Natural killer cell (primary cell): Measurements from ENCODE around the gene PRKG1. TPM values are rescaled to one million over a fixed set of nuclear protein-coding genes. Genes with fewer than 3 reads are reported as not detected.

Source experiments
- ATAC-seq, 3 donors: fragments of 150-1000 bp in 2 of 3; fragments of 200-7000 bp in 1 of 3; cut with Tn5 transposase; 1 replicate in 1 of 3; 2 replicates in 2 of 3; pipeline ENCODE4 v1.10.0; 2021; ENCODE audit warnings: mild to moderate bottlenecking in 2 of 3, moderate library complexity in 2 of 3
- DNase-seq, 2 donors: peaks; one replicate each; pipeline versions ENCODE4 v3.0.0 to v3.0.0-alpha.2; 2013 to 2021; ENCODE audit warnings: mixed read lengths in 1 of 2
- H3K27ac ChIP-seq: one replicate; pipeline ENCODE4 v1.5.1; 2013; ENCODE audit warnings: mild to moderate bottlenecking, low read length
- H3K27me3 ChIP-seq: one replicate; pipeline ENCODE4 v1.6.1; 2013; ENCODE audit warnings: low read length; ENCODE audit not compliant: control insufficient read depth, insufficient read depth
- H3K36me3 ChIP-seq: one replicate; pipeline ENCODE4 v1.6.1; 2013; ENCODE audit warnings: low read length; ENCODE audit not compliant: control insufficient read depth, insufficient read depth
- H3K4me1 ChIP-seq: one replicate; pipeline ENCODE4 v1.6.1; 2013; ENCODE audit warnings: low read length; ENCODE audit not compliant: control insufficient read depth, insufficient read depth
- H3K4me3 ChIP-seq: one replicate; pipeline ENCODE4 v1.5.1; 2013; ENCODE audit warnings: low read length
- H3K9me3 ChIP-seq: one replicate; pipeline ENCODE4 v1.6.1; 2013; ENCODE audit warnings: low read length; ENCODE audit not compliant: control insufficient read depth, insufficient read depth
- H3K27ac Mint-ChIP-seq, 2 donors: one replicate each; pipeline ENCODE4 v1.8.0; 2022; ENCODE audit warnings: mild to moderate bottlenecking in 2 of 2, mixed read lengths in 2 of 2, moderate library complexity in 1 of 2
- H3K27me3 Mint-ChIP-seq, 2 donors: one replicate each; pipeline ENCODE4 v1.8.0; 2022; ENCODE audit warnings: low read depth in 2 of 2, mixed read lengths in 2 of 2
- H3K36me3 Mint-ChIP-seq: one replicate; pipeline ENCODE4 v1.8.0; 2022; ENCODE audit warnings: mixed read lengths
- H3K4me1 Mint-ChIP-seq, 2 donors: one replicate each; pipeline ENCODE4 v1.8.0; 2022; ENCODE audit warnings: mixed read lengths in 2 of 2
- H3K4me3 Mint-ChIP-seq: one replicate; pipeline ENCODE4 v1.8.0; 2022; ENCODE audit warnings: mild to moderate bottlenecking, moderate library complexity, mixed read lengths
- H3K9me3 Mint-ChIP-seq, 2 donors: one replicate each; pipeline ENCODE4 v1.8.0; 2022; ENCODE audit warnings: mixed read lengths in 2 of 2
- CTCF ChIP-seq: fragments of 200-600 bp; IDR thresholded peaks from one replicate; pipeline ENCODE4 v1.8.0; 2022; ENCODE audit warnings: antibody characterized with exemption
- WGBS: methylation state at CpG from one replicate; pipeline ENCODE4 v1.1.7; 2013; ENCODE audit warnings: missing lambda C conversion rate; ENCODE audit not compliant: insufficient coverage; 5-methylcytosine and 5-hydroxymethylcytosine counted together
- intact Hi-C: fragments of 100-400 bp; cut with micrococcal nuclease; formaldehyde crosslinking; loops from one replicate; pipeline ENCODE4 v1.14.2; 2022
- total RNA-seq, 4 donors: library from RNA; stranded (reverse); fragments of 120-200 nt in 1 of 4; gene quantifications; one replicate each; pipeline versions ENCODE4 v1.2.3 to v1.2.4, GENCODE V29; 2013 to 2022

PRKG1 gene
- total RNA-seq, 3 donors from 2014 or later (not counting 1 experiment from before 2014, with no cell fraction given) = 0.23 to 0.41 (median 0.35) TPM

DNA sequence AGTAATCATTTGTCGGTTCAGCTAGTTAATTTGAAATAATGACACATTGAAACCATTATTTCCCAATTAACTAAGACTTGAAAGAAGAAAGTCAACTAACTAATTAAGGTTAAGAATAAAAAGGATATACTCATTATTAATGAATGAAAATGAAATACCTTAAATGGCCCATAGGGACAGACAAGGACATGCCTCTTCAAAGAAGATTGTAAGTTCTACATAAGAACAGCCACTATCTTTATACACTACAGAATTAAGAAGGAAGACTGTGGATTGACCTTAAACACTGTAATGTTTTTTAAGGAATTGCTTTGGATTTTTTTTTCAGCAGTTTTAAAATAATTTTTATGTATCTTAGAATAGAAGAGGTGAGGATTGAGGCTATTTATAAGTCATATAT lies 564.5 kb downstream of the PRKG1 start:
- no peak overlapping the region for H3K4me3 Mint-ChIP-seq
- ATAC-seq = no peak
- no CpG with 5 or more reads among the region's 1 CpG for WGBS
- intact Hi-C loops = no loop called here
- H3K27ac Mint-ChIP-seq = no peak overlapping the region
- no peaks in the 10 kb centered on the region for H3K27me3 Mint-ChIP-seq
- TF ChIP-seq CTCF = no peak
- no peaks in the 10 kb centered on the region for H3K36me3 Mint-ChIP-seq
- no peaks in the 10 kb centered on the region for H3K9me3 ChIP-seq
- no peak overlapping the region for H3K27ac ChIP-seq
- no peak for DNase-seq
- peaks cover 0 to 3% of the 10 kb centered on the region in 2 donors for H3K9me3 Mint-ChIP-seq
- no peaks in the 10 kb centered on the region for H3K27me3 ChIP-seq
- no peaks in the 10 kb centered on the region for H3K4me1 ChIP-seq
- no peak overlapping the region for H3K4me3 ChIP-seq
- no peaks in the 10 kb centered on the region for H3K36me3 ChIP-seq
- no peaks in the 10 kb centered on the region for H3K4me1 Mint-ChIP-seq

DNA sequence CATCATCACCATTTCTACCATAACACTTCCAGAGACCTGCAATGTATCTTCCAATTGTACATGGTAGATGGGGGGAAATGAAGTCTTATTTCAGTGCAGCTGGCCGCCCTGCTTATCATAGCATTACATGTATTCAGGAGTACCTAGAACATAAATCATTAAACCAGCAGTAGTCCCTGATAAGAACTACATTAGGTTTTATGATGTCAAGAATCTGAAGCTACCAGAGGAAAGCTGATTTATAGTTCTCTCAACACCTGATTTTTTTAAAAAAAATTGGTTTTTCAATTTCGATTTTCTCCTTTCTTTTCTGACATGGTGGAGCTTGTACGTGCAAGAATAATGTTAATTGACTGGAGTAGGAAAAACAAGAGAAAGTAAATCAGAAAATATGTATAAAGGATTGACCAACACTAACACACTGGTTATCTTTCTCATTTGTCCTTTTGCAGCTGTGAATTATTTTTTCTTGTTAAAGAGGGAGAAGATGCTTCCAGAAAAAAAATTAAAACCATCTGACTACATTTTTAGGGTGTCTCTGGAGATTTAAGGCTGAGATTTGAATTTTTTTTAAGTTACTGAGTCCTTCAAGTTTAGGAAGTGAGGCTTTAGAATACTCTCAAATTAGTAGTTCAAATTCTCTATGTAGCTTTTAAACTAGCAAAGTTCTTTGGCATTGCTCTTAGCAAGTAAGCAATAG lies 566.0 kb downstream of the PRKG1 start:
- H3K9me3 Mint-ChIP-seq = peaks cover 0 to 3% of the 10 kb centered on the region in 2 donors
- Histone ChIP-seq H3K27me3 (no peaks in the 10 kb centered on the region), H3K9me3 (no peaks in the 10 kb centered on the region), H3K4me3 (no peak overlapping the region), H3K36me3 (no peaks in the 10 kb centered on the region), H3K4me1 (no peaks in the 10 kb centered on the region), H3K27ac (no peak overlapping the region)
- ATAC-seq (no peak), DNase-seq (no peak)
- no peaks in the 10 kb centered on the region for H3K27me3 Mint-ChIP-seq
- intact Hi-C loops = no loop called here
- TF ChIP-seq CTCF = no peak
- WGBS = no CpG with 5 or more reads among the region's 3 CpGs
- H3K36me3 Mint-ChIP-seq = no peaks in the 10 kb centered on the region
- no peak overlapping the region for H3K27ac Mint-ChIP-seq
- no peaks in the 10 kb centered on the region for H3K4me1 Mint-ChIP-seq
- no peak overlapping the region for H3K4me3 Mint-ChIP-seq

DNA sequence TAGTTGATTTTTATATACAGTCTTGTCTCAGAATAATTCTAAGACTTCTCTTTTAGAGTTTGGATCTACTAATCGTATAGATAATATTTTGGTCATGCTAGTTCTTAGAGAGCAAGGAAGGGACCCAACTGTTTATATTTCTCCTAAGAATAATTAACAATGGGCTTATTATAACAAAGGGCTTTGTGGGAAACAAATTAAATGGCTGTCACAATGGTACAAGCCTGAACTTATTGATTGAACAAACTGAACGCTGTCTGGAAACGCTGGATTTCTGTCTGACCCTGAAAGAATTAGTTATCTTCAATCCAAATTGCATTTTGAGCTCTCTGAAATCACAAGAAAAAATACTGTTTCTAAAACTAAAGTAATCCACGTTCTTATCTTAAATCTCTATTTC lies 568.3 kb downstream of the PRKG1 start:
- H3K4me1 ChIP-seq = no peaks in the 10 kb centered on the region
- H3K4me1 Mint-ChIP-seq = no peaks in the 10 kb centered on the region
- no peaks in the 10 kb centered on the region for H3K36me3 ChIP-seq
- H3K27me3 ChIP-seq = no peaks in the 10 kb centered on the region
- H3K36me3 Mint-ChIP-seq = no peaks in the 10 kb centered on the region
- H3K9me3 Mint-ChIP-seq = peaks cover 0 to 2% of the 10 kb centered on the region in 2 donors
- H3K4me3 Mint-ChIP-seq = no peak overlapping the region
- intact Hi-C loops = no loop called here
- H3K4me3 ChIP-seq = no peak overlapping the region
- DNase-seq (no peak), ATAC-seq (no peak)
- no peaks in the 10 kb centered on the region for H3K9me3 ChIP-seq
- TF ChIP-seq CTCF = no peak
- no peak overlapping the region for H3K27ac Mint-ChIP-seq
- 60% methylated on average over 2 of the region's 4 CpGs for WGBS
- H3K27ac ChIP-seq = no peak overlapping the region
- H3K27me3 Mint-ChIP-seq = no peaks in the 10 kb centered on the region

DNA sequence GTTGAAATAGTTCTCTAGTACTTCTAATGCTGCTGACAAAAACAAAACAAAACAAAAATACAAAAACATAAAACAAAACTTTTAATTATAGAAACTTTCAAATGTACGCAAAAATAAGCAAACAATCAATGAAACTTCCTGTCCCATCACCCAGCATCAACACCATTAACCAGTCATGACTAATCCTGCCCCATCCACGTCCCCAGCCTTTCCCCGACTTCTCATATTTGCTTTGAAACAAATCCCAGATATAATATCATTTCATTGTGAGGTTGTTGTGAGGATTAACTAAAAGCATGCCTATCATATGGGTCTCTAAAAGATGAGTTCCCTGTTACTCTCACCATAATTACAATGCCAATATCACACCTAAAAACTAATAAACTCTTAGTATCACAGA lies 569.4 kb downstream of the PRKG1 start:
- 100% methylated on average over 1 of the region's 3 CpGs for WGBS
- no peaks in the 10 kb centered on the region for H3K9me3 ChIP-seq
- H3K4me3 ChIP-seq = no peak overlapping the region
- DNase-seq = no peak
- no peaks in the 10 kb centered on the region for H3K36me3 ChIP-seq
- H3K27me3 ChIP-seq = no peaks in the 10 kb centered on the region
- no peaks in the 10 kb centered on the region for H3K4me1 ChIP-seq
- Mint-ChIP-seq H3K27me3 (no peaks in the 10 kb centered on the region), H3K9me3 (no peaks in the 10 kb centered on the region), H3K4me1 (no peaks in the 10 kb centered on the region), H3K4me3 (no peak overlapping the region), H3K27ac (no peak overlapping the region), H3K36me3 (no peaks in the 10 kb centered on the region)
- no peak for TF ChIP-seq CTCF
- no peak for ATAC-seq
- intact Hi-C loops = no loop called here
- H3K27ac ChIP-seq = no peak overlapping the region
